Measurements from ENCODE around the gene HDLBP.

Gene HDLBP

DNA sequence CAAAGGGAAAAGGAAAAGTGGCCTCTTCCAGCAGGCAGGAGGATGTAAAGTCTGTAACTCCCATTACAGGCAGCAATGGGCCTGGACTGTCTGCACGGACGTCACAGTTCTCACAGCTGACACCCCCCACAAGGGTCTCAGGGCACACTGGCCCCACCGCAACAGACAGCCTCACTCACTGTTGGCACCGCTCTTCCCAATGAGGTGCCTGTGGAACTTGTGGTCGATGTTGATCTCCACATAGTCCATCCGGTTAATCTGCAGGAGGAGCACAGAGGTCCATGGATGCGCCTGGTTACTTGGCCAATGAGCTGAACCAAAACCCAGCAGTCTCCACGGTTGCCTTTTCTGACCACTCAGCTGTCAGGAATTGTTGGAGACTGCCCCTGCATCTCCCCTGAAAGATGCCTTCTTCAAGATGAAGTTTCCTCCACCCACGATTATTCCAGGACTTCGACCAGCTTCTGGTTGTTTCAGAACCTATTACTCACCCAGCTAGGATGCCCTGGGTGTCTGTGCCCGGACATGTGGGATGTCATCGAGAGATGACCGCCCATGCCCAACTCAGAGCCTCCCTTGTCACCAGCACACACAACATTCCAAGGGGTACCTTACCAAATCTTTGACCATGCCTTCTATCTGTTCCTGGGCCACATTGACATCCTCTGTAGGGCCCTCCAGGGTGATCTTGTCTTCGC is 62.5 kb downstream of the HDLBP start:
- no peak for ATAC-seq

DNA sequence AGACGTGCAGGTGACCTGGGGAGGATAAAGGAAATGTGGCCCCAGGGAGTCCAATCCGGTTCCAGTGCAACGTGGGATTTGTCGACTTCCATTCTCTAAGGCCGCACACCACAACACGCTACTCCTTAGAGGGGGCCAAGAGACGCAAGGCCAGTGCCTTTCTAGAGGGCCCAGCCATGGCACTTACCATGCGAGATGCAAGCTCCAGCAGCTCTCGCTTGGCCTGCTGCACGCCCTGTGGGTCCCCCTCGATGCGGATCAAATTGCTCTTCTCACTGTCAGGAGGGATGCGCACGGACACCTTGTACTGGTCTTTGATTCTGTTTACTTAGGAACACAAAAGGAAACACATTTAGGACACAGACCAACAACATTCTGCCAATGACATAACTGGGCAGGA is 65.8 kb downstream of the HDLBP start:
- ATAC-seq: no peak

DNA sequence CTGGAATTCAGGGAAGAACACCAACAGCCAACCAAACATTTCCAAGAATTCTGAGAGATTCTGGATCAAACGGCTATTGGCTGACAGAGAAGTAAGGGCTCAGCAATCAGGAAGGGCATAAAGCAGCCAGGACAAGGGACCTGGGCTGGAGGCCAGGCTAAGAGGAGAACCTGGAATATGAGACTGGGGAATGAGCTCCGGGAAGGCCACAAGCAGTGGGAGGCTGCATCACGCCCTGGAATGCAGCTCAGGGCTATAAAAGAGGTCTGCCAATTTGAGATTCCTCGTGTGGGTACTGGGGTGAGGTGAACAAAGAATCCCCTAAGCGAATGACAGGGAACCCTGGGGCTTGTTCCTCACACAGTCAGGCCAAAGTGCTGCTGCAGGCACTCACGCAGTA is 66.6 kb downstream of the HDLBP start:
- no peak for ATAC-seq

GRCh38 chr2:241248289-241248688 is 67.2 kb downstream of the HDLBP start:
- ATAC-seq: no peak

GRCh38 chr2:241244368-241244767 is 71.1 kb downstream of the HDLBP start:
- no peak for ATAC-seq

DNA sequence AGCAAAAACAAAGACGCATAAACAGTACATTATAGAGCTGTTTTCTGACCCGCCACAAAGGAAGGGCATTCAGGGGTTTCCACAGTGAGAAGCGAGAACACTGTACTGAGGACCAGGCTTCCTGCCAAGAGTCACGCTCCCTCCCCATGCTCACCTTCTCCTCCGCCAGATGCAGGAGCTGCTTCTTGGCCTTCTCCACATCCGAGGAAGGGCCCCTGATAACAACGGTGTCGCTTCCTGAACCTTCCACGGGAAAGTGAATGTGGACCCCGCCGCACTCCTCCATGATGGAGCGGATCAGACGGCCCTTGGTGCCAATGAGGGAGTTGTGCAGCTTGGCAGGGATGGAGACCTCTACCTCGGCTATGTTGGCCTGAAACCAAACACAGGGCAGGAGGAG is 73.2 kb downstream of the HDLBP start:
- no peak for ATAC-seq

DNA sequence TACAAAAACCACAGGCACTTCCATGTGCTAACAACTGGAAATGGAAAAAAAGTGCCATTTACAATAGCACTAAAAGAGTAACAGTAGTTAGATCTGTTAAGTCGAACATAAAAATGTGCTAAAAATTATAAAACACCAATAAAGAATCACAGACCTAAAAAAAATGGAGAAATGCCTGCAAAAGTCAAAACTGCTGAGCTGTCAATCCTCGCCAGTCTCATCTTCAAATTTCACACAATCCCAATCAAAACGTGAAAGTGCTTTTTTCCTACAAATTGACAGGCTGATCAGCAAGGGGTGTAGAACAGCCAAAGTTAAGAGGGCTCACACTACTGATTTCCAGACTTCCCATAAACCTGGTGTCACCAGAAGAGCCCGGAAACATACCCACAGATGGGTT is 73.8 kb downstream of the HDLBP start:
- no peak for ATAC-seq

- no peak for ATAC-seq
Observed at GRCh38 chr2:241240320-241241004, 75.0 kb downstream of the HDLBP start.

DNA sequence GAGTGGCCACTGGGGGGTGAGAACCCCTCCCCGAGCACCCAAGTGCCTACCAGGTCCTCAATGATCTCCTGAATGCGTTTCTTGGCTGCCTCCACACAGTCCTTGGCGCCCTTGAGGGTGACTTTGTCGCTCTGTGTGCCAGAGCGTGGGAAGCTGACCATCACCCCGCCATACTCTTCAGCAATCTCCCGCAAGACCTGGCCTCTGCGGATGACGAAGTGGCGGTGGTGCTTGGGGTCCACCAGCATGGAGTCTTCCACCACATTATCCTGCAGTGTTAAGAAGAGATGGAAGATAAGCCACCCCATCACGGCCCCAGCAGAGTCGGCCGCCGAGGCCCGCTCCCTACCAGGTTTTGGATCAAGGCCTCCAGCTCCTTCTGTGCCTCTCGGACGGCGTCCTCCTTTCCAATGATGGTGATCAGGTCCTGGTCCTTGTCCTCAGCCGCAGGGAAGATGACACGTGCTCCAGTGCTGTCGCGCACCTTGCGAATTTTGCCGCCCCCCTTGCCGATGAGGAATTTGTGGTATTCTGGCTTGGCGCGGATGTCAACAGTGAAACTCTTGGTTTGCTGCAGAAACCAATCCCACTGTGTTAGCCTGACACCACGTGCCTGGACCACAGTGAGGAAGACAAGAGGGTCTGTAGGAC is 75.8 kb downstream of the HDLBP start:
- no peak for ATAC-seq

- ATAC-seq: no peak
Observed at GRCh38 chr2:241238693-241239198, 76.7 kb downstream of the HDLBP start.

DNA sequence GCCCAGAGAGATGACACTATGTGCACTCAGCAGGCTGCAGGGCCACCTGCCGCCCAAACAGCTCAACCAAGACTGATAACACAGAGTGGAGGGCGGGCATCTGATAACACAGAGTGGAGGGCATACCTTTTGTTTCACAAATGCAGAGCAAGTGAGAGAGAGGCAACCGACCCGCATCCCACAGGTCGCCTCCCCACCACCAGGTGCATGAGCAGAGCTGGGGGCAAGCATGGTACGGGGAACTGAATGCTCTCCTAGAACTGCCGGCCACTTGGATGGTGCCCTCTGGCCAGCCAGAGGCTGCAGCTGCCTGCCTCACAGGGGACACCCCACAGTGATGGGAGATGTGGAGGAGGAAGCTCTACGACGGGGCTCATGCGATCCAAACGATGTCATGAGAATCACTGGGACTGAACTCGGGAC is 77.5 kb downstream of the HDLBP start:
- ATAC-seq: no peak

DNA sequence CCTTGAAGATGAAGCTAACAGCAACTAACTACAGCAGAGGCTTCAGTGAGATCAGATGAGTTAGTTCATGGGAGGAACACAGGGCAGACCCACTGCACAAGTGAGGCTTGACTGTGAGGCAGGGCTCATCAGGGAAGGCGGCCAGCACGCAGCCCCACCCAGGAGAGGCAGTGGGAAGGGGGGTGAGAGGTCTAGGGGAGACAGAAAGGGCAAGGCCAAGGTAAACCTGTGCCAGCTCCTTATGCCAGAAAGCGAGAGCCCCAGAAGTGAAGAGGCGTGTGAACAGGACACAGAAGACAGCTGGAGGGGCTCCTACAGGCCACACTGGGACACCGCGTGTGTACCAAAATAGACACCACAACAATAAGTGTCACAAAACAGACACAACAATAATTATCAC is 78.4 kb downstream of the HDLBP start:
- ATAC-seq: no peak

DNA sequence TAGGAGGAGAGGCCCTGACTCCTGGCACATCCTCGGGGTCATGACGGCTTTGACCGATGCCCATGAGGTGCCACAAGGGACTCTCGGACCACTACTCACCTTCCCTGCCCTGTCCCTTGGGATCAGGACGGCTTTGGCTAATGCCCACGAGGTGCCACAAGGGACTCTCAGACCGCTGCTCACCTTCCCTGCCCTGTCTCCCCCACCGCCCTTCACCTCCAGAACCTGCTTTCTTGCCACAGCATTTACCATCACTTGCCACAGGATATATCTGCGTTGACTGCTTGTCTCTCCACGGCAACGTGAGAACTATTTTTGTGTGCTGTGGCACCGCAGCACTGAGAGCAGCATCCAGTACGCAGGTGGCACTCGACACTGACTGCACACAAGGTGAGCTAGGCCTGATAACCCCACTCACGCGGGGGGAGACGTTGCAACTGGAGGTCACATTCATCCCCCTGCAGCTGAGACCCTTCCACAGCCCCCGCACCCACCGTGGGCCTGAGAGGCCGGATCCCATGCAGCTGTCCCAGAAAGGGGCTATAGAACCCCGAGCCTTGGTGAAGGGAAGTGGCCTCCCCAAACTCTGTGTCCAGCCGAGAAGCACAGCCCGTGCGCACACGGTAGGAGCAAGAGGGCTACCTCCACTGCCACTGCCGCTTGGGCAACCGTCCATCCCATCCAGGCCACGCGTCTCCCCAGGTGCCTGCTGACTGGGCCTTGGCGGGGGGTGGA is 79.4 kb downstream of the HDLBP start:
- no peak for ATAC-seq

GRCh38 chr2:241234962-241235740 is 80.3 kb downstream of the HDLBP start:
- no peak for ATAC-seq

- ATAC-seq: no peak
Observed at GRCh38 chr2:241234066-241234790, 81.2 kb downstream of the HDLBP start.

DNA sequence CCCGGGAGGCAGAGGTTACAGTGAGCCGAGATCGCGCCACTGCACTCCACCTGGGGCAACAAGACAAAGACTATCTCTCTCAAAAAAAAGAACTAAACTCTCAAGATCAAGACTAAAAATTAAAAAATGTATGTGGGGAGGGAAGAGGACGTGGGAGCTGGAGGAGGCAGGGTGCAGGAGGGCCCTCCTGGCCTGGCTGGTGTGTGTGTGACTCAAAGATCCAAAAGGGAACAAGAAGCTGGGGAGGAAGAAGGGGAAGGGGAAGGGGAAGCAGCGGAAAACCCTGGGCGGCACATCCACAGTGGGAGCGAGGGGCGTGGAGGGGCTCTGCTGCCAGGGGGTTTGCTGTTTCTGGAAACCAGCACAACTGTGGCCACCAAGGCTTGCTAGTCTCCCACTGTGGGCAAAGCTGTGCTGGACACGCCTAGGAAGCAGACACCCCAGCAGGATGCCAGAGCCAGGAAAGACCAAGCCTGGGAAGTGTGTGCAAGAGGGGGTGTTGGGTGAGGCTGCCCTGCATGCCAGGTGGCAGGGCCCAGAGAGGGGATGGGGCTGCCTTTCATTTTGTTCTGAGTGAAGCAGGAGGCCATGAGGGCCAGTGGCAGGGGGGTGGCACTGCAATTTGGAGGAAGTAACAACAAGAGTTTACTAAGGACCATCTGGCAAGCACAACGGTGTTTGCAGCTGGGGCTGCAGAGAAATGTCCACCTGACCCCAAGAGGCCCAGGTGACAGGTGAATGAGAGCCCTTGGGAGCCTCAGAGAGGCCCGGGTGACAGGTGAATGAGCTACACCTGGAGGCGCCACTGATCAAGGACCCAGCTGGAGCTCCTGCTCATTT is 82.5 kb downstream of the HDLBP start:
- no peak for ATAC-seq

GRCh38 chr2:241230435-241230834 is 85.0 kb downstream of the HDLBP start:
- ATAC-seq: no peak

DNA sequence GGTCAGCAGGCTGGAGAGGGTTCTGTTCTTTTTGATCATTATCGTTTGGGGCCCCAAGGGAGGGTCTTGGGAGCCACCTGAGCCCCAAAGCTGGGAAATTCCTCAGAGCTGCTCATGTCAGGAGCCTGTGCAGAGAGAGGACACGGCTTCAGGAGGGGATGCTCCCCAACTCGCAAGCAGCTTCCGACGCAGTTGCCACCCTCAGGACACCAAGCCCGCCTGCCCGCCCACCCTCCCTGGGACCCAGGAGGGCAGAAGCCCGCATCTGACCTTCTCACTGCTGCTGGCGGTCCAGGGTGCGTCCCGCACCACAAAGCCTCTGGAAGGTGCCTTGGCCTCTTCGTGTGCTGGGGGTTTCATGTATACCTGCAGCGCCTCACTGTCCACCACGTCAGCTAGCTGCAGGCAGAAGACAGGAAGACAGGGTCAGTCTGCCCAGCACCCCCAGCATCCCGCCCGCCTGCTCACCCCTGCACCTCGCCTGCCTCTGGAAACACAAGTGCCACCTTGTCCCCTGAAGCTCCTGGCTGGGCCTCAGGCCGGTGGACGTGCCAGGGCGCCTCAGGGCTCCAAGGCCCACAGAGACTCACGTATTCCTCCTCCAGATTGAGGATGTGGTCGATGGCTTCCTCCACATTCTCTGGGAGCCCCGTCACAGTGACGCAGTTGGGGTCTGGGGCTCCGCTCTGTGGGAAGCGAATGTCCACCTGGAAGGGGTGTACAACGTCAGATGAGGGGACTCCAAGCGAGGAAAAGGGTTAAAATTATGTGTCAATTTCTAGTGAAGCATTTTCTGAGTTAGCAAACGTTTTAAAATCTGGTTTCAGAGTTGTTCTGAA is 85.7 kb downstream of the HDLBP start:
- ATAC-seq: no peak

DNA sequence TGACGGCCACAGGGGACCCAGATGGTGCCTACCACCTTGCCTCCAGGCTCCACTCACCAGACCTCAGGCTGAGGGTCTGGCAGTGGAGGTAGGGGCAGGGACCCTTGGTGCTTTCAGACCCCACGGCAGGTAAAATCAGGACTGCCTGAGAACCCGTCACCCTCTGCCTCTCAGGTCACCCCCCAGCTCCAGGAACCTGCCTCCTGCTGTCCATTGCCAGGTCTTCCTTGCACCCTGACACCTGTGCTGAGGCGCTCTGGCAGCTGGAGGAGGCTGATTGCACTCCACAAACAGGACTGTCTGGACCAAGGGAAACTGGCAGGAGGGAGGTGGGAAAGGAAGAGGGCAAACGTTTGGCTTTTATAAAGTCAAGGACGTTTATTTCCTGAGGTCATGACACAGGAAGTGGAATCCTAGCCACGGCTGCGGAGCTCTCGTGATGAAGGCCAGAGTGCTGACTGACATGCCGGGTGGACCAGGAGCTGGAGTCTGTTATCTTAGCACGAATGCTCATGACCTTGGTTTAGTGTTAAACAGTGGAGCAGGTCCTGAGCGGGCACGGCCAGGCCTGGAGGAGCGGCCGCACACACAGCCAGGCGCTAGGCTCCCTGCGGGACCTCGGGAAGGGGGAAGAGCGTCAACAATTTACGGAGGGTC is 86.5 kb downstream of the HDLBP start:
- ATAC-seq: no peak

Data from activated CD4-positive, CD25-positive, alpha-beta regulatory T cell treated with anti-CD3 and anti-CD28 coated beads, Interleukin-2, amount 50 U/mL, for 24 hours (primary cell).